Esophagus muscularis mucosa (tissue), 4 donors: ENCODE measurements around the gene PSEN1.

Experiments used
- EP300 ChIP-seq: sonication (generic); formaldehyde crosslinking; IDR thresholded peaks from one replicate; pipeline ENCODE4 v1.6.1; 2017; ENCODE audit warnings: antibody characterized with exemption
- POLR2A ChIP-seq: fragments of 450-650 bp; IDR thresholded peaks from one replicate; pipeline ENCODE4 v1.6.1; 2017; ENCODE audit warnings: antibody characterized with exemption, moderate library complexity, mild to moderate bottlenecking, low read depth
- POLR2AphosphoS5 ChIP-seq, 2 donors: sonication (generic); formaldehyde crosslinking; IDR thresholded peaks; one replicate each; pipeline ENCODE4 v1.6.1; 2017; ENCODE audit warnings: antibody characterized with exemption in 2 of 2
- TF ChIP-seq, protein P1 (sequence below), 3 experiments: fragments of 200-600 bp in 2 of 3; fragments of 450-650 bp in 1 of 3; sonication (generic) in 2 of 3; IDR thresholded peaks; one replicate each; pipeline ENCODE4 v1.5.1; 2017 to 2019; ENCODE audit warnings: antibody characterized with exemption in 3 of 3, mild to moderate bottlenecking in 2 of 3, moderate library complexity in 1 of 3

DNA sequence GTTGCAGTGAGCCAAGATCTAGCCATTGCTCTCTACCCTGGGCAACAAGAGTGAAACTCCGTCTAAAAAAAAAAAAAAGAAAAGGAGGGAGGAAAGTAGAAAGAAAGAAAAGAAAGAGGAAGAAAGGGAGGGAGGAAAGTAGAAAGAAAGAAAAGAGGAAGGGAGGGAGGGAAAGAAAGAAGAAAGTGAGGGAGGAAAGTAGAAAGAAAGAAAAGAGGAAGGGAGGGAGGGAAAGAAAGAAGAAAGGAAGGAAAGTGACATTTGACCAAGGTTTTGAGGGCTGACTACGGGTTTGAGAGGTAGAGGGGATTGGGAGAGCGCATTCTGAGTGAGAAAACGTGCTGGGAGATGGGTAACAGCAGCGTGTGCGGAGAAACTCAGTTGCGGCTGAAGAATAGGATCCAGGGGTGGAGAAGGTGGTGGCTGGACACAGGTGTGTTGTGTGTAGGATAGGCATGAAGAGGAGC lies 100.5 kb downstream of the PSEN1 start:
- TF ChIP-seq, protein P1, sequence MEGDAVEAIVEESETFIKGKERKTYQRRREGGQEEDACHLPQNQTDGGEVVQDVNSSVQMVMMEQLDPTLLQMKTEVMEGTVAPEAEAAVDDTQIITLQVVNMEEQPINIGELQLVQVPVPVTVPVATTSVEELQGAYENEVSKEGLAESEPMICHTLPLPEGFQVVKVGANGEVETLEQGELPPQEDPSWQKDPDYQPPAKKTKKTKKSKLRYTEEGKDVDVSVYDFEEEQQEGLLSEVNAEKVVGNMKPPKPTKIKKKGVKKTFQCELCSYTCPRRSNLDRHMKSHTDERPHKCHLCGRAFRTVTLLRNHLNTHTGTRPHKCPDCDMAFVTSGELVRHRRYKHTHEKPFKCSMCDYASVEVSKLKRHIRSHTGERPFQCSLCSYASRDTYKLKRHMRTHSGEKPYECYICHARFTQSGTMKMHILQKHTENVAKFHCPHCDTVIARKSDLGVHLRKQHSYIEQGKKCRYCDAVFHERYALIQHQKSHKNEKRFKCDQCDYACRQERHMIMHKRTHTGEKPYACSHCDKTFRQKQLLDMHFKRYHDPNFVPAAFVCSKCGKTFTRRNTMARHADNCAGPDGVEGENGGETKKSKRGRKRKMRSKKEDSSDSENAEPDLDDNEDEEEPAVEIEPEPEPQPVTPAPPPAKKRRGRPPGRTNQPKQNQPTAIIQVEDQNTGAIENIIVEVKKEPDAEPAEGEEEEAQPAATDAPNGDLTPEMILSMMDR (IDR thresholded peaks at IDR 0.05), result no peak
- TF ChIP-seq POLR2AphosphoS5 (IDR thresholded peaks at IDR 0.05) (no peak), POLR2A (no peak), EP300 (no peak)
